Small intestine (tissue), 7 donors: ENCODE measurements around the gene SLC44A4. TPM values are rescaled to one million over a fixed set of nuclear protein-coding genes. Genes with fewer than 3 reads are reported as not detected.
A peak's percentile ranks its signal among the peaks of the same experiment; 100 is the strongest.

Source experiments
- DNase-seq, 2 donors: peaks; one replicate each; pipeline versions ENCODE4 v3.0.0 to v3.0.0-alpha.2; 2013
- FAIRE-seq: peaks from 2 replicates; lab custom pipeline; 2012; peaks lifted over from hg19 to GRCh38; lab: Jason Lieb, UNC
- H3K27ac ChIP-seq, 3 donors: one replicate each; pipeline ENCODE4 v1.5.1; 2013; ENCODE audit warnings: low read length in 2 of 3, mild to moderate bottlenecking in 2 of 3, control low read depth in 1 of 3, inconsistent platforms in 1 of 3, low read depth in 1 of 3, moderate library complexity in 1 of 3
- H3K27me3 ChIP-seq, 3 donors: one replicate each; pipeline ENCODE4 v1.6.1; 2013; ENCODE audit warnings: low read length in 3 of 3, inconsistent platforms in 1 of 3; ENCODE audit not compliant: control insufficient read depth in 3 of 3, insufficient read depth in 3 of 3
- H3K36me3 ChIP-seq, 3 donors: one replicate each; pipeline ENCODE4 v1.6.1; 2013; ENCODE audit warnings: low read length in 3 of 3, inconsistent platforms in 1 of 3, low read depth in 1 of 3, mild to moderate bottlenecking in 1 of 3, moderate library complexity in 1 of 3; ENCODE audit not compliant: control insufficient read depth in 3 of 3, insufficient read depth in 2 of 3
- H3K4me1 ChIP-seq, 3 donors: one replicate each; pipeline ENCODE4 v1.6.1; 2013; ENCODE audit warnings: low read length in 2 of 3, inconsistent platforms in 1 of 3, low read depth in 1 of 3, mild to moderate bottlenecking in 1 of 3, moderate library complexity in 1 of 3; ENCODE audit not compliant: control insufficient read depth in 3 of 3, insufficient read depth in 2 of 3
- H3K4me3 ChIP-seq, 3 donors: one replicate each; pipeline ENCODE4 v1.5.1; 2013; ENCODE audit warnings: low read length in 3 of 3, control low read depth in 1 of 3, inconsistent platforms in 1 of 3, low read depth in 1 of 3, mild to moderate bottlenecking in 1 of 3, moderate library complexity in 1 of 3
- H3K9me3 ChIP-seq, 2 donors: one replicate each; pipeline ENCODE4 v1.6.1; 2013; ENCODE audit warnings: low read depth in 1 of 2, low read length in 1 of 2; ENCODE audit not compliant: control insufficient read depth in 2 of 2, insufficient read depth in 1 of 2
- WGBS, 3 donors: extraction: QIAGEN DNeasy Blood & Tissue Kit; methylation state at CpG; one replicate each; pipeline ENCODE4 v1.1.7; 2013; 5-methylcytosine and 5-hydroxymethylcytosine counted together
- polyA plus RNA-seq, 4 donors: library from polyadenylated mRNA; stranded (reverse) in 3 of 4; unstranded in 1 of 4; fragments of 200-250 nt in 3 of 4; fragments of 120-200 nt in 1 of 4; gene quantifications; one replicate each; pipeline versions ENCODE4 v1.2.1 to v1.2.3, GENCODE V29; 2013
- donor health status: healthy with polysubstance abuse.
- donor health status: control.
- donor health status: control.
- donor health status: Bipolar disorder and iron deficiency.
- donor health status: healthy.

SLC44A4 gene
- polyA plus RNA-seq, 4 donors, result 82.3 to 215 (median 130) TPM

DNA sequence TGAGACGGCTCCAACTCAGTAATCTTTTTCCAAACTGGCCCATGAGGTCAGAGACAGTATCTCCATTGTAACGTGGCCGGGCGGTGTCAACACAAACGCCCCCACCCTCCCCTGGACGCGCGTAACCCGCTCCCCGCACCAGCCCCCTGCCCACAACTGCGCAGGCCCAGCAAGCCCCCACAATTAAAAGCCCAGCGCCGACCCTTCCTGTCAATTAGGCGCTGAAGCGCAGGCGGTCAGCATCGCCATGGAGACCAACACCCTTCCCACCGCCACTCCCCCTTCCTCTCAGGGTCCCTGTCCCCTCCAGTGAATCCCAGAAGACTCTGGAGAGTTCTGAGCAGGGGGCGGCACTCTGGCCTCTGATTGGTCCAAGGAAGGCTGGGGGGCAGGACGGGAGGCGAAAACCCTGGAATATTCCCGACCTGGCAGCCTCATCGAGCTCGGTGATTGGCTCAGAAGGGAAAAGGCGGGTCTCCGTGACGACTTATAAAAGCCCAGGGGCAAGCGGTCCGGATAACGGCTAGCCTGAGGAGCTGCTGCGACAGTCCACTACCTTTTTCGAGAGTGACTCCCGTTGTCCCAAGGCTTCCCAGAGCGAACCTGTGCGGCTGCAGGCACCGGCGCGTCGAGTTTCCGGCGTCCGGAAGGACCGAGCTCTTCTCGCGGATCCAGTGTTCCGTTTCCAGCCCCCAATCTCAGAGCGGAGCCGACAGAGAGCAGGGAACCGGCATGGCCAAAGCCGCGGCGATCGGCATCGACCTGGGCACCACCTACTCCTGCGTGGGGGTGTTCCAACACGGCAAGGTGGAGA is 63.6 kb downstream of the SLC44A4 start, which contains the start of the genes HSPA1A and HSPA1L:
Gene HSPA1A (plus strand): TSS at position 519 of the 814 bp plus-strand sequence. CDS start 214 bp downstream, at position 733.
Gene HSPA1L (minus strand): TSS at position 259 of the 814 bp plus-strand sequence. CDS start 3,311 bp downstream, outside the sequence.
- peak within 1 kb of the TSS; percentile 80 to 100 (median 96) for H3K27ac ChIP-seq
- H3K36me3 ChIP-seq, result peaks cover 0 to 9% (median 0%) of the 10 kb centered on the region in 3 donors
- FAIRE-seq (no peak), DNase-seq (peak; percentile 95 to 96)
- WGBS, 3 donors, result 1 to 2% (median 1%) methylated on average over 53 to 56 of the region's 56 CpGs
- H3K4me1 ChIP-seq, result peaks cover 2 to 32% (median 6%) of the 10 kb centered on the region in 3 donors
- H3K9me3 ChIP-seq, result no peaks in the 10 kb centered on the region
- H3K27me3 ChIP-seq, result no peaks in the 10 kb centered on the region
- H3K4me3 ChIP-seq, result peak within 1 kb of the TSS; percentile 34 to 87 (median 37)

DNA sequence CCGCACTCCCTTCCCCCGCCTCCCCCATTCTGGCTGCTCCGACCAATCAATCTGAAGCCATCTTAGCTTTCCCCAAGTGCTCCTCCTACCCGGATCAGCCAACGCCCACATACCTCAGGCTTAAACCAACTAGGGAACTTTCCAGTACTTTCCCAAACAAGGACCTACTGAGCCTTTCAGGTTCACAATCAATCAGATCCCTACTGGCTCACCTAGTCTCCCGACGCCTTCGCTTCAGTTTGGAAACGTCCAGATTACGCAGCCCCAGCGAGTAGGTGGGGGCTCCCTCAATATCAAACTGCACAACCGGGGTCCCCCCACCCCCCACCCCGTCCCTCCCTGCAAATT is 64.1 kb downstream of the SLC44A4 start:
- Histone ChIP-seq H3K9me3 (no peaks in the 10 kb centered on the region), H3K36me3 (peaks cover 0 to 9% (median 0%) of the 10 kb centered on the region in 3 donors), H3K27me3 (no peaks in the 10 kb centered on the region), H3K27ac (peak overlapping the region; percentile 53 to 100 (median 96)), H3K4me3 (peak overlapping the region; percentile 34 to 87 (median 37)), H3K4me1 (peaks cover 2 to 27% (median 6%) of the 10 kb centered on the region in 3 donors)
- DNase-seq (peak; percentile 96 to 98), FAIRE-seq (no peak)
- WGBS, 3 donors, result 0% methylated on average over 13 of the region's 13 CpGs

DNA sequence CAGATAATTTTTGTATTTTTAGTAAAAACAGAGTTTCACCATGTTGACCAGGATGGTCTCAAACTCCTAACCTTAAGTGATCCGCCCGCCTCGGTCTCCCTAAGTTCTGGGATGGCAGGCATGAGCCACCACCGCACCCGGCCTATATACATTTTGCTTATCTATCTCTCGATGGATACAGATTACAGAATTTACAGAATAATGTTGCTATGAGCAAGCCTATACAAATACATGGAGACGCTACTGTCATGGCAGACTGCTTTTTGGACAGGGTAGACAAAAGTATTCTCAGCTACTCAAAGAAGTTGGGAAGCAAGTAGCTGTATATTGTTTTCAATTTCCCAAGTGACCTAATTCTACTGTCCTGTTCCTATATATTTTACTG is 65.3 kb downstream of the SLC44A4 start:
- Histone ChIP-seq H3K27me3 (no peaks in the 10 kb centered on the region), H3K27ac (peak overlapping the region; percentile 80 to 100 (median 84)), H3K36me3 (peaks cover 0 to 5% (median 0%) of the 10 kb centered on the region in 3 donors), H3K4me1 (peaks cover 2 to 19% (median 3%) of the 10 kb centered on the region in 3 donors), H3K4me3 (no peak overlapping the region), H3K9me3 (no peaks in the 10 kb centered on the region)
- 87 to 95% (median 92%) methylated on average over 7 of the region's 7 CpGs for WGBS, 3 donors
- FAIRE-seq (no peak), DNase-seq (no peak)

Other genes starting within 250 kb of the SLC44A4 start
- gene BAG6, start 226.3 kb downstream of the SLC44A4 start, polyA plus RNA-seq, result 100 to 1,000 TPM; 193 to 381 (median 284) TPM
- gene APOM, start 223.1 kb downstream of the SLC44A4 start, polyA plus RNA-seq, result 10 to 100 TPM in 1 of 4 donors, 1 to 10 TPM in 3; 7.2 to 32.8 (median 8.2) TPM
- gene C6orf47, start 218.2 kb downstream of the SLC44A4 start, polyA plus RNA-seq, result 10 to 100 TPM; 17.3 to 29.1 (median 23.2) TPM
- 10 to 100 TPM; 14.8 to 30.2 (median 21.7) TPM for gene GPANK1, start 214.0 kb downstream of the SLC44A4 start, polyA plus RNA-seq
- gene CSNK2B, start 212.9 kb downstream of the SLC44A4 start, polyA plus RNA-seq, result 100 to 1,000 TPM; 185 to 231 (median 206) TPM
- gene LY6G5B, start 209.0 kb downstream of the SLC44A4 start, polyA plus RNA-seq, result 10 to 100 TPM in 1 of 4 donors, 1 to 10 TPM in 3; 3.8 to 16.5 (median 4.2) TPM
- gene LY6G5C, start 197.9 kb downstream of the SLC44A4 start, polyA plus RNA-seq, result 1 to 10 TPM; 2.6 to 3.8 (median 3.1) TPM
- 10 to 100 TPM; 34.6 to 63.8 (median 50.3) TPM for gene ABHD16A, start 175.7 kb downstream of the SLC44A4 start, polyA plus RNA-seq
- under 1 TPM in 1 of 4 donors, not detected in 3; 0.12 TPM for gene LY6G6F, start 172.1 kb downstream of the SLC44A4 start, polyA plus RNA-seq
- gene LY6G6D, start 163.6 kb downstream of the SLC44A4 start, polyA plus RNA-seq, result under 1 TPM in 1 of 4 donors, not detected in 3; 0.22 TPM
- gene LY6G6C, start 157.3 kb downstream of the SLC44A4 start, polyA plus RNA-seq, result under 1 TPM in 1 of 4 donors, not detected in 3; 0.18 TPM
- under 1 TPM in 2 of 4 donors, not detected in 2; 0.13 to 0.59 TPM for gene MPIG6B, start 155.6 kb downstream of the SLC44A4 start, polyA plus RNA-seq
- gene DDAH2, start 149.7 kb downstream of the SLC44A4 start, polyA plus RNA-seq, result 10 to 100 TPM; 64.4 to 89.7 (median 76.1) TPM
- gene CLIC1, start 142.5 kb downstream of the SLC44A4 start, polyA plus RNA-seq, result 100 to 1,000 TPM; 400 to 576 (median 535) TPM
- 10 to 100 TPM in 2 of 4 donors, 1 to 10 TPM in 2; 1.6 to 53.1 (median 9.2) TPM for gene MSH5, start 139.0 kb downstream of the SLC44A4 start, polyA plus RNA-seq
- gene SAPCD1, start 116.3 kb downstream of the SLC44A4 start, polyA plus RNA-seq, result 10 to 100 TPM in 1 of 4 donors, 1 to 10 TPM in 3; 1.4 to 15.5 (median 4.6) TPM
- gene VWA7, start 101.7 kb downstream of the SLC44A4 start, polyA plus RNA-seq, result 10 to 100 TPM in 1 of 4 donors, 1 to 10 TPM in 3; 2.9 to 11.9 (median 6.4) TPM
- gene VARS1, start 83.2 kb downstream of the SLC44A4 start, polyA plus RNA-seq, result 10 to 100 TPM; 19.9 to 42.4 (median 24.2) TPM
- 10 to 100 TPM; 27.3 to 90.2 (median 39.3) TPM for gene LSM2, start 72.0 kb downstream of the SLC44A4 start, polyA plus RNA-seq
- 1 to 10 TPM in 2 of 4 donors, under 1 TPM in 2; 0.27 to 2.6 (median 1.1) TPM for gene HSPA1L, start 63.7 kb downstream of the SLC44A4 start, polyA plus RNA-seq
- 10 to 100 TPM in 3 of 4 donors, 1 to 10 TPM in 1; 9.7 to 49.6 (median 25.7) TPM for gene HSPA1A, start 63.5 kb downstream of the SLC44A4 start, polyA plus RNA-seq
- 100 to 1,000 TPM in 1 of 4 donors, 10 to 100 TPM in 3; 16.5 to 130 (median 35.0) TPM for gene HSPA1B, start 51.3 kb downstream of the SLC44A4 start, polyA plus RNA-seq
- gene NEU1, start 16.2 kb downstream of the SLC44A4 start, polyA plus RNA-seq, result 100 to 1,000 TPM in 1 of 4 donors, 10 to 100 TPM in 3; 24.8 to 466 (median 37.4) TPM
- 10 to 100 TPM; 27.8 to 50.3 (median 37.4) TPM for gene EHMT2, start 18.7 kb upstream of the SLC44A4 start, polyA plus RNA-seq
- gene ZBTB12, start 23.1 kb upstream of the SLC44A4 start, polyA plus RNA-seq, result 10 to 100 TPM in 1 of 4 donors, 1 to 10 TPM in 3; 1.6 to 12.5 (median 5.2) TPM
- 10 to 100 TPM in 3 of 4 donors, 1 to 10 TPM in 1; 7.4 to 58.7 (median 21.3) TPM for gene C2, start 48.7 kb upstream of the SLC44A4 start, polyA plus RNA-seq
- 100 to 1,000 TPM in 1 of 4 donors, 10 to 100 TPM in 3; 38.7 to 141 (median 80.6) TPM for gene CFB, start 67.1 kb upstream of the SLC44A4 start, polyA plus RNA-seq
- gene NELFE, start 80.0 kb upstream of the SLC44A4 start, polyA plus RNA-seq, result 10 to 100 TPM; 55.6 to 77.1 (median 59.1) TPM
- gene SKIC2, start 80.2 kb upstream of the SLC44A4 start, polyA plus RNA-seq, result 100 to 1,000 TPM in 2 of 4 donors, 10 to 100 TPM in 2; 51.4 to 171 (median 85.7) TPM
- gene DXO, start 93.1 kb upstream of the SLC44A4 start, polyA plus RNA-seq, result 10 to 100 TPM; 14.1 to 16.8 (median 16.0) TPM
- gene C4A, start 103.1 kb upstream of the SLC44A4 start, polyA plus RNA-seq, result 10 to 100 TPM in 3 of 4 donors, 1 to 10 TPM in 1; 4.0 to 64.7 (median 26.1) TPM
- gene C4B, start 135.8 kb upstream of the SLC44A4 start, polyA plus RNA-seq, result 10 to 100 TPM in 3 of 4 donors, 1 to 10 TPM in 1; 9.6 to 87.6 (median 26.6) TPM
- 1 to 10 TPM in 2 of 4 donors, under 1 TPM in 2; 0.18 to 3.4 (median 0.98) TPM for gene CYP21A2, start 159.4 kb upstream of the SLC44A4 start, polyA plus RNA-seq
- 10 to 100 TPM in 1 of 4 donors, 1 to 10 TPM in 3; 1.8 to 38.7 (median 4.5) TPM for gene TNXB, start 230.3 kb upstream of the SLC44A4 start, polyA plus RNA-seq
- gene ATF6B, start 249.2 kb upstream of the SLC44A4 start, polyA plus RNA-seq, result 10 to 100 TPM; 15.4 to 89.5 (median 45.8) TPM